A673 (cell line): ENCODE measurements around the gene RXRA. TPM values are rescaled to one million over a fixed set of nuclear protein-coding genes. Genes with fewer than 3 reads are reported as not detected.

Experiments used
- BruUV-seq: library from RNA; stranded (reverse); fragments of 400-500 nt; replicated peaks from 2 replicates; lab custom pipeline; 2021; lab: Mats Ljungman, UMichigan
- CTCF ChIA-PET: fragments of 300-600 bp; sonication (Branson Sonifier 250); formaldehyde crosslinking; loops from one replicate; lab custom pipeline; 2022; ENCODE audit warnings: antibody characterized with exemption; lab: Charles Lee
- POLR2A ChIA-PET: fragments of 300-600 bp; sonication (Branson Sonifier 250); formaldehyde crosslinking; loops from one replicate; lab custom pipeline; 2022; ENCODE audit warnings: antibody characterized with exemption; ENCODE audit not compliant: low non-redundant PET; lab: Charles Lee
- DNase-seq: peaks from one replicate; pipeline ENCODE4 v3.0.0-alpha.2; 2015; ENCODE audit warnings: low spot score
- H3K27ac ChIP-seq: fragments of 200-600 bp; sonication (generic); 2 replicates; pipeline ENCODE4 v1.5.1; 2016; ENCODE audit warnings: mixed run types, low read depth, mild to moderate bottlenecking, mixed read lengths, antibody characterized with exemption, low read length; ENCODE audit not compliant: poor library complexity, severe bottlenecking
- H3K27me3 ChIP-seq: fragments of 200-600 bp; sonication (generic); replicated peaks from 2 replicates; pipeline ENCODE4 v1.6.1; 2017; ENCODE audit warnings: mixed run types, low read depth, mild to moderate bottlenecking, mixed read lengths, antibody characterized with exemption, low read length; ENCODE audit not compliant: insufficient read depth, poor library complexity
- H3K36me3 ChIP-seq: fragments of 200-600 bp; sonication (generic); 2 replicates; pipeline ENCODE4 v1.6.1; 2016; ENCODE audit warnings: mixed run types, mild to moderate bottlenecking, mixed read lengths, antibody characterized with exemption, low read length; ENCODE audit not compliant: insufficient read depth, poor library complexity, severe bottlenecking
- H3K4me1 ChIP-seq: fragments of 200-600 bp; sonication (generic); 2 replicates; pipeline ENCODE4 v1.6.1; 2017; ENCODE audit warnings: mixed run types, mild to moderate bottlenecking, mixed read lengths, antibody characterized with exemption, low read length; ENCODE audit not compliant: insufficient read depth, poor library complexity, severe bottlenecking
- H3K4me3 ChIP-seq: fragments of 200-600 bp; sonication (generic); 2 replicates; pipeline ENCODE4 v1.5.1; 2016; ENCODE audit warnings: low read depth, mixed run types, mild to moderate bottlenecking, mixed read lengths, low read length; ENCODE audit not compliant: poor library complexity, severe bottlenecking
- H3K9me3 ChIP-seq: fragments of 200-600 bp; sonication (generic); 2 replicates; pipeline ENCODE4 v1.6.1; 2016; ENCODE audit warnings: mixed run types, low read depth, mild to moderate bottlenecking, mixed read lengths, antibody characterized with exemption, low read length; ENCODE audit not compliant: poor library complexity, severe bottlenecking
- EZH2 ChIP-seq: fragments of 200-600 bp; sonication (generic); IDR thresholded peaks from 2 replicates; pipeline ENCODE4 v1.6.1; 2017; ENCODE audit warnings: borderline replicate concordance, low read depth, mild to moderate bottlenecking, mixed read lengths, antibody characterized with exemption, low read length; ENCODE audit not compliant: poor library complexity, severe bottlenecking
- intact Hi-C: fragments of 100-400 bp; cut with micrococcal nuclease; formaldehyde crosslinking; loops from one replicate; pipeline ENCODE4 v1.10.0; 2022; ENCODE audit not compliant: unreplicated experiment
- total RNA-seq: library from RNA; stranded (reverse); gene quantifications from 2 replicates; pipeline ENCODE4 v1.2.3, GENCODE V29; 2021
- TF ChIP-seq, protein P1 (sequence below): fragments of 300-800, 200-600 bp; sonication (generic); conservative IDR thresholded peaks from 2 replicates; pipeline ENCODE4 v1.5.1; 2017; ENCODE audit warnings: low read depth, mild to moderate bottlenecking, antibody characterized with exemption, low read length, moderate library complexity, mixed read lengths

Gene RXRA
- total RNA-seq, 1 experiment from 2014 or later = 54.1 TPM

GRCh38 chr9:134339183-134339806 is 13.0 kb downstream of the RXRA start:
- no TSS peak for BruUV-seq
- no peak for DNase-seq
- Histone ChIP-seq H3K36me3 (no peaks in the 10 kb centered on the region), H3K27ac (peak overlapping the region; percentile 30), H3K4me1 (peaks cover 30% of the 10 kb centered on the region), H3K27me3 (no peaks in the 10 kb centered on the region), H3K9me3 (no peaks in the 10 kb centered on the region), H3K4me3 (no peak overlapping the region)
- TF ChIP-seq, protein P1, sequence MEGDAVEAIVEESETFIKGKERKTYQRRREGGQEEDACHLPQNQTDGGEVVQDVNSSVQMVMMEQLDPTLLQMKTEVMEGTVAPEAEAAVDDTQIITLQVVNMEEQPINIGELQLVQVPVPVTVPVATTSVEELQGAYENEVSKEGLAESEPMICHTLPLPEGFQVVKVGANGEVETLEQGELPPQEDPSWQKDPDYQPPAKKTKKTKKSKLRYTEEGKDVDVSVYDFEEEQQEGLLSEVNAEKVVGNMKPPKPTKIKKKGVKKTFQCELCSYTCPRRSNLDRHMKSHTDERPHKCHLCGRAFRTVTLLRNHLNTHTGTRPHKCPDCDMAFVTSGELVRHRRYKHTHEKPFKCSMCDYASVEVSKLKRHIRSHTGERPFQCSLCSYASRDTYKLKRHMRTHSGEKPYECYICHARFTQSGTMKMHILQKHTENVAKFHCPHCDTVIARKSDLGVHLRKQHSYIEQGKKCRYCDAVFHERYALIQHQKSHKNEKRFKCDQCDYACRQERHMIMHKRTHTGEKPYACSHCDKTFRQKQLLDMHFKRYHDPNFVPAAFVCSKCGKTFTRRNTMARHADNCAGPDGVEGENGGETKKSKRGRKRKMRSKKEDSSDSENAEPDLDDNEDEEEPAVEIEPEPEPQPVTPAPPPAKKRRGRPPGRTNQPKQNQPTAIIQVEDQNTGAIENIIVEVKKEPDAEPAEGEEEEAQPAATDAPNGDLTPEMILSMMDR = no peak
- TF ChIP-seq EZH2 = no peak
- CTCF ChIA-PET = no interaction called here
- POLR2A ChIA-PET = no interaction called here
- intact Hi-C loops = no loop called here

DNA sequence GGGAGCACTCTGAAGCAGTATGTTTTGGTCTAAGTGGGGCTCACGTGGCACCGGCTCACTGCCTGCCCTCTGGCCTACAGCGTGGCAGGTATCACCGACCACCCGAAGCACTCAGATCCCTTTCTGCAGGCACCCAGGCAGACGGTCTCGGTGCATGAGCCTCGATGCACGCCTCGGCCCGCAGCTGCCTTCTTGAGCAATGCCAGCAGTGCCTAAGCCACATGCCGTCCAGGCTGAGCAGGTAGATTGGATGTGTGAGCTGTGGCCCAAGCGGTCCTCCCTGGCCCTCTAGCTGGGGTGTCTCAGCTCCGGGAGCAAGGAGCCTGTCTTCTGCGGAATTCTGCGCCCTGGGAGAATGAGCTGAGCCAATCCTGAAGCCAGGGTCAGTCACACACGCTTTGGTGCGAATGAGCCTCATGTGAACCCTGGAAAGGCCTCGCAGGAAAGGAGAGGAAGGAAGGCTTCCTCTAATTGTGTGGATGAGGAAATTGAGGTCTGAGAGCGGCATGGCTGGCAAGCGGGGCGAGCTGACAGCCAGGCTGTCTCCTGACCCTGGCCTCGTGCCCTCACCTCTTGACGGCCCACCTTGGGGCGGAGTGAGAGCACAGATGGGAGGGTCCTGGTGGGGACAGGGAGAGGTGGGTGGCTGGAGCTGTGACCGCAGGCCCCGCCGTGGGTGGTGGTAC is 14.4 kb downstream of the RXRA start:
- BruUV-seq = no TSS peak
- no peaks in the 10 kb centered on the region for H3K9me3 ChIP-seq
- intact Hi-C loops = no loop called here
- DNase-seq = no peak
- no peak for TF ChIP-seq EZH2
- TF ChIP-seq, protein P1 = no peak
- CTCF ChIA-PET = no interaction called here
- H3K36me3 ChIP-seq = no peaks in the 10 kb centered on the region
- no peaks in the 10 kb centered on the region for H3K27me3 ChIP-seq
- no peak overlapping the region for H3K27ac ChIP-seq
- H3K4me3 ChIP-seq = no peak overlapping the region
- POLR2A ChIA-PET = no interaction called here
- peaks cover 36% of the 10 kb centered on the region for H3K4me1 ChIP-seq

- peaks cover 36% of the 10 kb centered on the region for H3K4me1 ChIP-seq
- TF ChIP-seq, protein P1 = no peak
- no peak for TF ChIP-seq EZH2
- ChIA-PET POLR2A (no interaction called here), CTCF (no interaction called here)
- no peak for DNase-seq
- no peaks in the 10 kb centered on the region for H3K36me3 ChIP-seq
- intact Hi-C loops = no loop called here
- H3K27ac ChIP-seq = no peak overlapping the region
- no peaks in the 10 kb centered on the region for H3K9me3 ChIP-seq
- no peak overlapping the region for H3K4me3 ChIP-seq
- BruUV-seq = no TSS peak
- no peaks in the 10 kb centered on the region for H3K27me3 ChIP-seq
Observed at GRCh38 chr9:134341306-134341705, 15.1 kb downstream of the RXRA start.
